Vagina (tissue), 2 donors: ENCODE results near the gene SYNRG.

Source experiments
- CTCF ChIP-seq, 3 experiments: fragments of 450-650 bp in 2 of 3; fragments of 200-600 bp in 1 of 3; sonication (generic) in 1 of 3; IDR thresholded peaks; one replicate each; pipeline ENCODE4 v1.5.1; 2017 to 2019; ENCODE audit warnings: antibody characterized with exemption in 3 of 3, mild to moderate bottlenecking in 2 of 3, moderate library complexity in 2 of 3
- POLR2A ChIP-seq, 2 donors: fragments of 450-650 bp; IDR thresholded peaks; one replicate each; pipeline ENCODE4 v1.6.1; 2017; ENCODE audit warnings: antibody characterized with exemption in 2 of 2, mild to moderate bottlenecking in 2 of 2, moderate library complexity in 2 of 2

- TF ChIP-seq POLR2A (IDR thresholded peaks at IDR 0.05) (no peak), CTCF (IDR thresholded peaks at IDR 0.05) (no peak)
Observed at GRCh38 chr17:37516127-37516571, 93.1 kb downstream of the SYNRG start.
